RWPE2 (cell line): ENCODE measurements around the gene CFAP410.

Experiments used
- ATAC-seq: fragments of 200-7000 bp; cut with Tn5 transposase; 3 replicates; pipeline ENCODE4 v1.9.1; 2021; ENCODE audit warnings: low read depth
- DNase-seq: peaks from one replicate; pipeline ENCODE4 v3.0.0-alpha.2; 2020; ENCODE audit warnings: low spot score
- H3K27ac ChIP-seq: fragments of 450-650 bp; 2 replicates; pipeline ENCODE4 v1.5.1; 2017; ENCODE audit warnings: mild to moderate bottlenecking; ENCODE audit not compliant: poor library complexity, severe bottlenecking
- H3K27me3 ChIP-seq: fragments of 250-450 bp; sonication (Bioruptor Pico); 2 replicates; pipeline ENCODE4 v1.5.1; 2021; ENCODE audit warnings: mild to moderate bottlenecking, moderate library complexity; ENCODE audit not compliant: insufficient read depth, poor library complexity, severe bottlenecking
- H3K36me3 ChIP-seq: fragments of 250-450 bp; sonication (Bioruptor Pico); 2 replicates; pipeline ENCODE4 v1.5.1; 2020; ENCODE audit warnings: low read depth, mild to moderate bottlenecking, moderate library complexity
- H3K4me1 ChIP-seq: fragments of 250-450 bp; sonication (Bioruptor Pico); 2 replicates; pipeline ENCODE4 v1.5.1; 2021; ENCODE audit warnings: mild to moderate bottlenecking, moderate library complexity; ENCODE audit not compliant: insufficient read depth, poor library complexity, severe bottlenecking
- H3K4me3 ChIP-seq: fragments of 250-450 bp; sonication (Bioruptor Pico); 2 replicates; pipeline ENCODE4 v1.5.1; 2021; ENCODE audit warnings: mild to moderate bottlenecking, moderate library complexity; ENCODE audit not compliant: severe bottlenecking
- H3K9me3 ChIP-seq: fragments of 250-450 bp; sonication (Bioruptor Pico); 2 replicates; pipeline ENCODE4 v1.5.1; 2021; ENCODE audit warnings: mild to moderate bottlenecking, moderate library complexity; ENCODE audit not compliant: severe bottlenecking
- CTCF ChIP-seq: fragments of 450-650 bp; IDR thresholded peaks from one replicate; pipeline ENCODE4 v1.5.1; 2017; ENCODE audit warnings: mild to moderate bottlenecking, moderate library complexity; ENCODE audit not compliant: poor library complexity, severe bottlenecking

CFAP410 gene

GRCh38 chr21:44301961-44302406 lies 37.2 kb downstream of the CFAP410 start:
- no peak overlapping the region for H3K27ac ChIP-seq

GRCh38 chr21:44301141-44301540 lies 38.0 kb downstream of the CFAP410 start:
- H3K4me3 ChIP-seq: peak overlapping the region; percentile 97
- no peak for TF ChIP-seq CTCF

More at GRCh38 chr21:44301961-44302406, 37.2 kb downstream of the CFAP410 start:
- Histone ChIP-seq H3K9me3 (no peaks in the 10 kb centered on the region), H3K27me3 (no peaks in the 10 kb centered on the region), H3K36me3 (peaks cover 8% of the 10 kb centered on the region; the same call in 1 of the 2 replicates), H3K4me1 (peaks cover 3% of the 10 kb centered on the region), H3K4me3 (no peak overlapping the region)
- no peak for ATAC-seq
- TF ChIP-seq CTCF: no peak
- no peak for DNase-seq

GRCh38 chr21:44300262-44300959 lies 38.8 kb downstream of the CFAP410 start:
- ATAC-seq (peak; percentile 51), DNase-seq (no peak)
- H3K27ac ChIP-seq: peak overlapping the region; percentile 75

More at GRCh38 chr21:44301141-44301540, 38.0 kb downstream of the CFAP410 start:
- ATAC-seq (no peak), DNase-seq (no peak)
- Histone ChIP-seq H3K36me3 (peaks cover 2% of the 10 kb centered on the region; the same call in 1 of the 2 replicates), H3K9me3 (no peaks in the 10 kb centered on the region), H3K4me1 (peaks cover 3% of the 10 kb centered on the region), H3K27me3 (no peaks in the 10 kb centered on the region), H3K27ac (peak overlapping the region; percentile 75)

GRCh38 chr21:44299458-44300261 lies 39.5 kb downstream of the CFAP410 start, which contains the start of gene PFKL:
Gene PFKL (plus strand): TSS chr21:44300053. CDS start chr21:44300106, 53 bp downstream.
- DNase-seq (no peak), ATAC-seq (peak; percentile 66)
- Histone ChIP-seq H3K4me1 (peaks cover 3% of the 10 kb centered on the region), H3K36me3 (no peaks in the 10 kb centered on the region), H3K27me3 (no peaks in the 10 kb centered on the region), H3K9me3 (no peaks in the 10 kb centered on the region), H3K4me3 (peak within 1 kb of the TSS; percentile 97), H3K27ac (peak within 1 kb of the TSS; percentile 75)
- no peak for TF ChIP-seq CTCF

More at GRCh38 chr21:44300262-44300959, 38.8 kb downstream of the CFAP410 start:
- peaks cover 3% of the 10 kb centered on the region for H3K4me1 ChIP-seq
- no peaks in the 10 kb centered on the region for H3K9me3 ChIP-seq
- H3K4me3 ChIP-seq: peak overlapping the region; percentile 97
- no peaks in the 10 kb centered on the region for H3K27me3 ChIP-seq
- TF ChIP-seq CTCF: no peak
- no peaks in the 10 kb centered on the region for H3K36me3 ChIP-seq
